GM21717 (cell line): ENCODE data around the gene WHRN.

ENCODE experiments used
- ATAC-seq: cut with Tn5 transposase; IDR thresholded peaks from one replicate; pipeline ENCODE4 v1.9.1; 2021; ENCODE audit warnings: mild to moderate bottlenecking, moderate library complexity; ENCODE audit not compliant: unreplicated experiment

The WHRN gene

DNA sequence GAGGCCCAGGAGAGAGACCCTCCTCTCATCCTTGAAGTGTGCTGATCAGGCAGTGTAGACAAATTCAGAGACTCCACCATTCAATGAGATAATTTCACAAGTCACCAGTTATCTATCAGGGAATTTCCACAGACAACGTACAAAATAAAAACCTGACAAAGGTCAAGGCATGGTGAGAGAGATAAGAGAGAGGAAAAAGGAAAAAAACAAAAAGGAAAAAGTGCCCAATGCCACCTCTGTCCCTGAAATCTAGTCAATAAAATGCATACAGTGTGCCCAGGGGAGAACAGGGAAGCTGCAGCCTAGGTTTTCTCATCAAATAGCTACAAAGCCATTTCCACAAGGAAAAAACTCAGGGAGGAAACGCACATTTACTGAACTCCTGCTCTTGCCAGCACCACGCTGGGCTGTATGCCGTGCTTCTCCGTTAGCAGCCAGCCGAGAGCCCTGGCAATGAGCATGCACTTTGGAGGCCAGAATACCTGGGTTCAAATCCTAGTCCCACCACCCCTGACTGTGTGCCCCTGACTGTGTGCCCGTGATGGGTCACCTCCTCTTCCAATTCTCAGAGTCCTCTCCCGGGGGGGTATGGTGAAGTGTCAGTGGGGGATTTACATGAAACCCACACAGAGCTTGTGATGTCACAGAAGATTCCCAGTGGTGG, 11.6 kb downstream of the WHRN start:
- no peak for ATAC-seq

DNA sequence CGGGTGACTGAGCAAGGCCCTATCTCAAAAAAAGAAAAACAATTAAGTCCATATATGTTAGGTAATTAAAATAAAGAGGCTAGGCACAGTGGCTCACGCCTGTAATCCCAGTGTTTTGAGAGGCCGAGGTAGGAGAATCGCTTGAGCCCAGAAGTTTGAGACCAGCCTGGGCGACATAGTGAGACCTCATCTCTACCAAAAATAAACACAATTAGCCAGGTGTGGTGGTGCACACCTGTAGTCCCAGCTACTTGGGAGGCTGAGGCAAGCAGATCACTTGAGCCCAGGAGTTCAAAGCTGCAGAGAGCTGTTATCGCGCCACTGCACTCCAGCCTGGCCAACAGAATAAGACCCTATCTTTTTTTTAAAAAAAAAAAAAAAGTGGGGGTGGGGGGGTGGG, 12.3 kb downstream of the WHRN start:
- ATAC-seq: no peak

DNA sequence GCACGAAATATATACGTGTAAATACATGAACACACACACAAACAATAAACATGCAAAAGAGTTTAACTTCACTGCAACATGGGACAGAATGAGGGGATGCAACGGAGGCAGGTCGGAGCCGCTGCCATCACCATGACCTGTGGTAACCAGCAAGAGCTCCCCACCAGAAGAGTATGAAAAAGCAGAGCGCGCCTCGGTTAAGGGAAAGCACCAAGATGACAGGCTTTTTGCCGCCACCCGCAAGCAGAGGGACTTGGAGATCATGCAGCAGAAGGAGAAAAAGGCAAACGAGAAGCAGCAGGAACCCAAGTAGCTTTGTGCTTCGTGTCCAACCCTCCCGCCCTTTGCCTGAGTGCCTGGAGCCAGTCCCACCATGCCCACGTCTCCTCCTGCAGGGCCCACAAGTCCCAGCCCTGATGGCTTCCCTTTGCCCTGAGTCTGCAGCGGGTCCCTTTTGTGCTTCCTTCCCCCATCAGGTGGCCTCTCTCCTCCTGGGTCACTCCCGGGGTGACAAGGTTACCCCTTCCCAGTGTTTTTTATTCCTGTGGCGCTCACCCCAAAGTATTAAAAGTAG, 13.8 kb downstream of the WHRN start:
- no peak for ATAC-seq

DNA sequence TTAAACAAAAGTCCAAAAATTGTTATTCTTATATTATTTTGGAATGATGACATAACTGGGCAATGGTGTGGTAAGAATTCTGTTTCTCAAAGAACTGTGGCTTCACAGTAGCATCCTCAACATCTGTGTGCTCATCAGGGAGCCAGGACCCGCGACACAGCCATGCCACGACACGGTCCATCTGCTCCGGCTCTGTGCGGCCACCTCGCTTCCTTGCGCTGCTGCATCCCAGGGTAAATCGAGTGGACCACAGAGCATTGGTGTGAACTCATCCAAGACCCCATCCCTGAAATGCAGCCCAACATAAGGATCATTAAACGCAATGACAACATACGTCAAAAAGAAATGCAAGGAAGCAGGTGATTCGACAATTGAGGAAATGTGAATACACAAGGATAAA, 15.3 kb downstream of the WHRN start:
- no peak for ATAC-seq

DNA sequence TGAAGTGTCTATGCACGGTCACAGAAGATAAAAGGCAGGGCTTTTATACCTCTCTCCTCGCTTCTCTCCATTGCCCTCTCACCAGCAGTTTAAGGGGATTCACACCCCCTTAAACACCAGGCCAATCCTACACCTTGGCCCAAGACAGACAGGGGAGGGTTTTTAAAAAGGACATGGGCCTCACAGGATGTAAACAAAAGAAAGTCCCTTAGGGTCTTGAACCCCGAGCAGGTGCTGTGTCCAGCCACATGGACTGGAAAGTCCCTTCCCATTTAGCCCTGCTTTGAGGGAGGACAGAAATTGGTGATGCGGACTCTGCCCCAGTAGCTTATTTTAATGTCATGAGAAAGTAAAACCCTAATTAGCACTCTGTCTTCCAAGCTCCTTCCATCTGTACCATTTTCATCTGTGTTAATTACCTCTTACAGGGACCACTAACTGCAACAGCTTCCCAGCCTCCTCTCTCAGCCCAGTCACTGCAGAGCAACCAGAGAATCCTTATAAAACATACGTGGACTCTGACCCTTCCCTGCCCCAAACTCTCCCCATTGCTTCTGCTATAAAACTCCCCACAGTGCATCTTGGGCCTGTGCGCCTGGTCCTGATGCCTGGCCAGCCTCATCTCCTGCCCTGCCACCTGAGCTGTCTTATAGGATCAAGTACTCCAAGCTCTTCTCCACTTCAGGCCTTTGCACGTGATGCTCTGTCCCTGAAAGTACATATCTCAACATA, 16.7 kb downstream of the WHRN start:
- no peak for ATAC-seq

DNA sequence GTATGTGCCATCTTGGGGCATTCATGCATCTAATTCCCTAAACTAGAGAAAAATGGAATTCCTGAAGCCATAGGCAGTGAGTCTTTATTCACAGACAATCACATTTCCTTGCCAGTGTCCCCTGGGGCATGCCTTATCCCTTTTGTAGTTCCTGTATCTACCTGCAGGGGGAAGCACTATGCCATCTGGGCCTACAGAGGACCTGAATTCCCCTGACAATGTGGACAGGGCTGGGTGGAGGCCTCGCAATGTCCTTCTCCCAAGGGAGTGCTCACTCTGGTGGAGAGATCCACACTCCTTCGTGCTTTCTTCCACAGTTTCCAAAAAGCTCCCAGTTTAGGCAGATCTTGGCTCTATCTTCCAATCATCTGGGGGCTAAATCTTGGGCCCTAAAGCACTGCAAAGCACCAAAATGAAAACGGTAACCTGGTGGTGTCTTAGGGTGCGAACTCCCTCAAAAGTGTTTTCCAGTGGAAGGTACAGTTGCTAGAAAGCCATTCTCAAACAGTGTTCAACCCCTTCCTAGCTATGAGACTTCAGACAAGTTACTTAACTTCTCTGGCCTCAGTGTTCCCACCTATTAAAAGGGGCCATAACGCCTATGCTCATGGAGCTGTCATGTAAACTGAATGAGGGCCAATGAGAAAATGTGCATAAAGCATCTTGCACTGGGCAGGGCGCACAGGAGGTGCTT, 17.5 kb downstream of the WHRN start:
- peak; percentile 77 for ATAC-seq

DNA sequence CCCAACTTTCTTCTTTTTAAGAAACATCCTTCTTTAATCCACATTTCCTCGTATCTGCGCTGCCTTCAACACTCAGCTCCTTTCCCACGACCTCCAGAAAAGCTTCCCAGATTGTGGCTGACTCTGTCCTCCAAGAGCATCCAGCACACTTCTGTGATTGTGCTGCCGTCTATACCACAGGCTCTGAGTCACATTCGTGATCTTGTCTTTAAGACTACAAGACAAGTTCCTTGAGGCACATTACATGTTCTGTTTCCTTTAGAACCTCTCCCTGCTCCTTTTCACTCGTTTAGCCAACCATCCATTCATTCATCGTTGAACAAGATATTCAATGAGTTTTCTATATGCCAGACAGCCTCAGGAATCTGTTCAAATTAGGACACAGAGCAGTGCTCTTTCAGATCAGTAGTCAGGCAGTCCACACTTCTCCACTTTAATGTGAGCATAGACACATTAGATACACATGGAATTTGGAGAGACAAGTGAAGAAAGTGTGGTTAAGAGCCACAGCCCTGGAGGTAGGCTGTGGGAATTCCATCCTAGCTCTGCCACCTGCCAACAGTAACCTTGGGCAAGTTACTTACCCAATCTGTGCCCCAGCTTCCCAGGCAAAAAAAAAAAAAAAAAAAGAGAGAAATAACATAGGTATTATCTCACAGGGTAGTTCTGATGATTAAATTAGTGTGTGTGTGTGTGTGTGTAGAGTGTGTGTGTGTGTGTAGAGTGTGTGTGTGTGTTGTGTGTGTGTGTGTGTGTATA, 18.9 kb downstream of the WHRN start:
- no peak for ATAC-seq

DNA sequence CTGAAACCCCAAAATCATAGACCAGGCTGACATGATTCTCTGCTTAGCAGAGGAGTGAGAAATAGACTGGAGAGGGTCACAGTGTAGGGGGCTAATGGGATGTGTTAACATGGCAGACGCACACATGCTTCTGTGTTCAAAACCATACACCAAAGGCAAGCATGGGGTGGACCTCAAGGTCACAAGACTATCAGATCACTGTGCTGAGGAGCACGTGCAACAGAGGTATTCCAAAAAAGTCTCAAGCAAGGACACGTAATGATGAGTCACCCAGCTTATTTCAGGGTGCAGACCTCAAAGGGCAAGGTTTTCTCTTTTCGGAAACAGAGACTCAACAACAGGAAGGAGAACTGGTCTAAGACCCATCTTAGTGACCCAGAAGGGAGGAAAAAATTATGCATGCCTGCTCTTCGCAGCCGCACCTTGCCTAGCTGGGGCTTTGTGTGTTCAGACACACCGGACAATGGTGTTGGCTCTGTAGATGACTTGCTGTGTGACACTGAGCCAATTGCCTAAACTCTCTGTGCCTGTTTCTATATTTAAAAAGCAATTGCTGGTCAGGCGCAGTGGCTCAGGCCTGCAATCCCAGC, 20.3 kb downstream of the WHRN start:
- ATAC-seq: no peak

DNA sequence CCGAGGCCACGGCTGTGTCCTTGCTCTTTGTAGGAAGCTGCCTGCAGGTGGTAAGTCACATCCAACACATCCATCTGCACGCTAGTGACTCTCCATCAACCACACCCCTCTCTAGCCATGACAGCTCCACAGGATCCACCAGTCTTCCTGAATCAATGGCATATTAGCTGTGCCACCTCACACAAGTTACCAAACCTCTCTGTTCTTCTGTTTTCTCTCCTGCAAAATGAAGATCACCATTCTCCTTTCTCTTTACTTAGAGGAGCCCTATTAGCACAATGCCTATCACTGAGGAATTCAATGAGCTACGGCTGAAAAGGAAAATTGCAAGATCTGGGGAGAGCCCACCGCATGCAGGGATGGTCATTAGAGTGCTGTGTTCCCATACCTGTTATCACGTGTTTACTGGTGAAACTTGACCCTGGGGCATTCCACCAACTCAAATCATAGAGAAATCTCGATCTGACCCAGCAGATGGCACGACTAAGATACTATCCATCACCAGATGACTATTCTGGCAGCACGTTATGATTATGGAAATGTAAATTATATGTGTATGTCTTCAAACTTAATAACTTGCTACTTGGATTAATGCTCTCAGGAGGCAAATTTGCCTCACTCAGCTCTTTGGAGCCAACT, 20.9 kb downstream of the WHRN start:
- ATAC-seq: no peak

DNA sequence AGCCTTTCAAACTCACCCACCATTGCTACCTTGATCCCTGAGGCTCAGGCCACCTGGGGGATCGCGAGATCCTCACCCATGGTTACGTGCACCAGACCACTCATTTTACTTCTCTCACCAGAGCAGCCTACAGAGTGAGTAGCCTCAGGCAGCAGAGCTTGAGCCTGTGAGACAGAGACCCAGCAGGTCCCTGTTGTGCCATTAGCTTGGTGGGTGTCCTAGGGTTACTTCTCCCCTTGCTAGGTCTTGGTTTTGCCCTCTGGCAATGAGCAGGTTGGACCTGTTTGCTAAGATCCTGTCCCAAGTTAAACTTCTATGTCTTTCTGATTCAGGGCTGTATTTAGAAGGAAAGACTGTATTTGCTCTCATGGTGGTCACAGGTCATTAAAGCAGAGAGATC, 21.8 kb downstream of the WHRN start:
- no peak for ATAC-seq

DNA sequence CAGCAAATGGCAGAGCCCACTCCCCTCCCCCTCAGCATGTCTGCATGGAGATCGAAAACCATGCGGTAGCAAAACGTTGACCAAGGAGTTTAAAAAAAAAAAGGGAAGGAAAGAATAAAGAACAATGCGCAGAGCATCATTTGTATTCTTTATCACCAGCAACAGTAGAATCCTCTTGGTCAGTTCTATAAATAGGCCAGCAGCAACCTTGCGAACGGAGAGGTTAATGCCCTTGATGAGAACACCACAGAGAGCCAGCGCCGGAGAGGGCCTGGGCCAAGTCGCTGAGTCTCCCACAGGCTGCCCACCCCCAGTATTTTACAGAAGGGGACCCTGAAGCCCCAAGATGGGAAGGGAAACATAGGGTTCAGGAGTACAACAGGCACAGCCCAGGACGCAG, 22.7 kb downstream of the WHRN start:
- ATAC-seq: no peak

DNA sequence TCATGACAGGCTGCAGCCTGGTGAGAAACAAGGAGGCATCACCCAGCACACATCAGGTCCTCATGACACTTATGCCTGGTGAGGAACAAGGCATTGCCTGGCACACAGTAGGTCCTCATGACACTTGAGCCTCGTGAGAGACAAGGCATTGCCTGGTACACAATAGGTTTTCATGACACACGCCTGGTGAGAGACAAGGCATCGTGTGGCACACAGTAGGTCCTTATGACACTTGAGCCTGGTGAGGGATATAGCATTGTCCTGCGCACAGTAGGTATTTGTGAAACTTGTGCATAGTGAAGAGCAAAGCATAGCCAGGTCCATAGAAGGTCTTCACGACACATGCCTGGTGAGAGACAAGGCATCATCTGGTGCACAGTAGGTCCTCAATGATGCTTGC, 23.5 kb downstream of the WHRN start:
- ATAC-seq: no peak

DNA sequence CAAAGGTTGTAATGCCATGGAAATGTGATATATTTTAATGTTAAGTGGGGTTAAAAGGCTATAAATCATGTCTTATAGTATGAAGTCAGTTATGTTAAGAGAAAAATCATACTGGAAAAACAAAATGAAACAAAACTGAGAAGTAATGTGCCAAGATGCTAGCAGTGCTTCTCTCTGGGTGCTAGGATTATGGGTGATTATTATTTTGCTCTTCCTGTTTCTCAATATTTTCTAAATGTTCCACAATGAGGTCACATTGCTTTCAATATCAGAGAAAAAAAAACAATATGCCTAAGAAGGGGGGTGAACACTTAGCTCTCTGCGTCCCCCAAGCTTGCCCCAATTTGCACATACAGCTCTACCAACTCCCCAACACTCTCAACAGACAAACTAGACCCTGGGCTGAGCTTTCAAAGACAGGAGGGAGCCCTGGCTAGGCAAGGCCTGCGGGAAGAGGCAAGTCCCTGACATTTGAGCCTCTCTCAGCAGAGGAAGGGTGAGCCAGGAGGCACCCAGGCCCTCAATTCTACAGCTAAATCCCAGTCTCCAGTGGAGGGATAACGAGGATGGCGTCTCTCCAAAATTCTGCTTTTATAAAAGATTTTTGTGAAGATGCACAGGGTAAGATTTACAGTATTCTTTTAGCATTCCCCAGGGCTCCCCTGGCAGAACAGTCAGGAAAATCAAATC, 24.4 kb downstream of the WHRN start:
- no peak for ATAC-seq

DNA sequence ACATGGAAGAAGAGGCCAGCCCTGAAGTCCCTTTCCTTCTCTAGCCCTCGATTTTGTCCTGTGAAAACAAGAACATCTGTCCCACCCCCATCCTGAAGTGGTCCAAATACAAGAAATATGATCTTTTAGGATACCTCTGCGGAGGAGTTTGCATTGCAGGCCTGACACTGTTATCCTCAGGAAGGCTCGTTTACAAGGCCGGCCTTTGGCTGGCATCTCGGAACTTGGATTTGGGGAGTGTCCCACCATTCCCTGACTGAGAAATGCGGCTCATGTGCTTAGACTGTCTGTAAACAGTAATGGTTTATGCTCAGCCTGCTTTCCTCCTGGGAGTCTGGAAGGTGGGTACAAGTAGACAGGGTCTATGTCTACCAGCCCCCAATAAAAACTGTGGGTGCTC, 26.4 kb downstream of the WHRN start:
- ATAC-seq: no peak

DNA sequence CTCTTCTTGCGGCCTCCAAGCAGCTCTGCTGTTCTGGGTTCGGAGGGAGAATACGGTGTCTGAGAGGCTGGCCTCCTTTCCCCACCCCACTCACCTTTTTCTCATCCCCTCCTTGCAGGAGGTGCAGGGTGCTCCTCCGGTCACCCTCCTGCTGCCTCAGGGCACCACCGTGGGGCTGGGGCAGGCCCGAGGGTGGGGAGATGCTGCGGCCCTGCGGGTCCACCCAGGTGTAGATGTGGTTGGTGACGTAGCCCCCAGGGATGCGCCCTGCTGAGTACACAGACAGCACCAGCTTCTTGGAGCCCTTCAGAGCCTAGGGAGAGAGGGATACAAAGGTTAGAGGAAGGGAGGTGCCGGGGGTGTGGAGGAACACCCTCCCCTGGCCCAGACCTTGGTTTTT, 26.8 kb downstream of the WHRN start:
- no peak for ATAC-seq

DNA sequence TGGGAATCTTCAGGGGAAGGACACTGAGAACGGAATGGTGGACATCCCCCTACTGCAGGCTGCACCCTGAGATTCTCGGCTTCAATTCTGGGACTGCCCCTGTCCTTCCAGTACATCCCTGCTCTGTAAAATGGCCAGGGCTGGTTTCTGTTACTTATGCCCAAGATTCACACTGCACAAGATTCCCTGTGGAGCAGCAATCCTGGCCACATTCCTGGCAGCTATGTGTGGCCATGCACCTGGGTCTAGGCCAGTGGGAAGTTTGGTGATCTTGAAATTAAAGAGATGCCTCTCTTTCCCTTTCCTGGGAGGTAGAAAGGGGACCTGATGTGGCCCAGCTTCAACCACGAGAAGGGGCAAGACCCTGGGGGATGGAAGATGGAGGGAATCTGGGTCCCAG, 27.6 kb downstream of the WHRN start:
- no peak for ATAC-seq

DNA sequence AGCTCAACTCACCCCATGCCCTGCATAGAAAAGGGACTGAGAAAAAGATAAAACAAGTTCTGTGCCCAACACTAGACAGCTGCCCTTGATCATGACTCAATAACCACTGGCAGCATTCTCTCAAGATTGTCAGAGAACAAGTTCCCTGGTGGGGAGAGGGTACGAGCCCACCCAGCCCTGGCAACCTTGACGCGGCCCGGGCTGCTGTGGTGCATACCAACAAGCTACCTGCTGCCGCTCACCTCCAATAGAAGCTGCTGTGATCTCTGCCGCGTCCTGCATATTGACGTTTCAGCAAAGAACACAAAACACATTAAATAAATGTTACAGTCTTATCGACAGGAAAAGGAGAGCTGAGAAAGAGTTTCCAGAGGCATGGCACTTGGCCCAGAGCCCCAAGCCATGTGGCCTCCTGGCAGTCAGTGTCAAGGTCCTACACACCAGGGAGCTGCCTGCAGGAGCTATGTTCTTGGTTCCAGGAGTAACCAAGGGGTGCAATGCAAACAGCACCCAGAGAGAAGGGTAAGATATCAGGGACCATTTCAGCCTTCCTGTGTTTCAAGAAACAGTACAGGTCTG, 28.3 kb downstream of the WHRN start:
- ATAC-seq: no peak

DNA sequence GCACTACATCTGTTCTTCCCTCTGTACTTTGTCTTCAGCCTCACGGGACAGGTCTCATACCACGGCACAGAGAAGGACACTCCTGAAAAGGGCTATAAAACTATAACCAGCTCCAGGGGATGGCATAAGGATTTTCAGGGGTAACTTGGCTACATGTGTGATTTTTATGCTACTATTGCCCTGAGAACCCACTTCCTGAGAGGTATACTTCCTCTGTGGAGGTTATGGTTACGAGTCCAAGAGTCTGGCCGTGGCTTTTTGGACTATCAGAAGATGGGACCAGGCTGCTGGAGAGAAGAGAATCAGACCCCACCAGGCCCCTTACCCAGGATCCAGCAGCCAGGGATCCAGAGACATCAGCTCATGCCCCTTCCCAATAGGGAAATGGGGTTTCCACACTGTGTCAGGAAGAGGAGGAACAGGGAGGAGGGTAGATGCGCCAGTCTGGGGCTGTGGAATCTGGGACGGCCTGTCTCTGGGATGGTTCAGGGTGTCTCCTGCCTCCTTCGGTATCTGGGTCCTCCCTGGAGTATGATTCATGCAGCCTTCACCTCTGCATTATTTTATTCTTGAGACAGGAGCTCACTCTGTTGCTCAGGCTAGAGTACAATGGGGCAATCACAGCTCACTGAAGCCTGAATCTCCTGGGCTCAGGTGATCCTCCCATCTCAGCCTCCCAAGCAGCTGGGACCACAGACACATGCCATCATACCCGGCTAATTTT, 29.7 kb downstream of the WHRN start:
- ATAC-seq: no peak

DNA sequence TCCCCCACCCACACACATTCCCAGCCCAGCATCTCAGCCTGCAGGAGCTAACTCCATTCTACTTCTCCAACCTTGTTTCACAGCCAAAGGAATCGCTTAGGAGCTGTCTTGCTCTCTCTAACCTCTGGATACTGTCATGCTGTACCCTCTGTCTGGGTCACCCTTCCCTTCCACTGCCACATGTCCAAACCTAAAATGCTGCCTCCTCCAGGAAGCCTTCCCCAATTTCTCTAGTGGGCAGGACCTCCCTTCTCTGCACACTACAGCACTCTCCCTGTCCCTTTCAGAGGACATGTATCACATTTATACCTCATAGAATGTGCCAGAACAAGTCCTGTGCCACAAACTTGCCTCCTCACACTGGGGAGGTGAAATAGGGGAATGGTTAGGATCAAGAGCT, 30.8 kb downstream of the WHRN start:
- no peak for ATAC-seq
